Stimulated activated CD4-positive, alpha-beta T cell treated with anti-CD3 and anti-CD28 coated beads, Interleukin-4, amount 100 ng/mL, for 24 hours (primary cell): ENCODE measurements around the gene USP12.

Experiments
- DNase-seq: peaks from one replicate; pipeline ENCODE4 v3.0.0-alpha.2; 2020

USP12 gene

DNA sequence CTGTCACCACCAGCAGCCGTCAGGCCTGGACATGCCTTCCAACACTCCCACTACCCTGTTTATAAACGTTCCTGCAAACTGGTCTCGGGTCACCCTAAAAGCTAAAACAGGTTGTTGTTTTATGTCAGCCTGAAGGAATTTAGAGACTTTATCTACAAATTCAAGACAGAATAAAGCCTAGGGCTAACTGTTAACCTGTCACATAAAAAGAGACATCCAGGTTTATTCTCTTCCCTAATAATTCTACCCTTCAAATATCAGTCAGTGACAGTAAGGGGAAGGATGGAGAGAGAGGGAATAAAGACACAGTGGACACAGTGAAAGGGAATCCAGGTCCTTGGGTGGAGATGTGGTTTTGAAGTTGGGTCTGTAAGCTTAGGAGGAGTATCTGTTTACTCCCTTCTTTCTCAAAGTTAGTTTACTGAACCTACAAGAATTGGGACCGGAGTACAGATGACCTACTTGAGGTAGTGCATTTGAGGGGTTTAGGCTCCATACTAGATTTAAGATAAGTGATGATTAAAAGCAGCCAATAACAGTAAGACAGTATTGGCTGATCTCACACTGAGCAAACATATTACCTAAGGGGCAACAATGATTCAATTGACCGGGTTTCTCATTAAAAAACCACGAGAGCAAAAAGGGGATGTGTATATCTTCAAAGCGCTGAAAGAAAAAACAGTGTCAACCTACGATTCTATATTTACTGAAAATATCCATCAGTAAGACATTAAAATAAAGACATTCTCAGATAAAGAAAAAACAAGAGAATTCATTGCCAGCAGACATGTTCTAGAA lies 142.7 kb downstream of the USP12 start:
- DNase-seq = no peak

DNA sequence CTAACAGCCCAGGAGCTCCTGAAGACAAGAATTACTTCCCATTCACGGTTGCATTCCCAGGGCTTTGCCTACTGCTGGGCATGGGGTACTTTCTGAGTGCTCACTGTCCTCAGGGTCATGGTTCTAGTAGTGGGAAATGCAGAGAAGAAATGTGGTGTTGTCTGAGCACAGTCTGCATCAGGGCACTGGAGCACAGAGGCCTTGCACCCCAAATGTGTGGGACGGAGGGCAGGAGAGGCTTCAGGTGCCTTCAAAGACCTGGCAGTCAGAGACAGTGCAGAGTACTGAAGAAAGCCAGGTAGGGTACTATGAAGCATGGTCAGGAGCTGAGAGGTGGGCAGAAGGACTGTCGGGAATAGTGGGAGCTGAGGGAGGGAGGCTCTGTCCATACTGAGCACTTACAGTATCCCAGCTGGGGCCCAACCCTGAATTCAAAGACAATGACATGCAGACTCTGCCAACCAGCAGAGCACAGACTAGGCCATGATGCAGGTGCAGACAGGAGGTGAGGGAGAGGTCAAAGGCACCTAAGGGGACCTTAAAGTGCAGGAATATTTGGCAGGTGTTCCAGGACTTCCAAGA lies 144.4 kb downstream of the USP12 start:
- DNase-seq = no peak

DNA sequence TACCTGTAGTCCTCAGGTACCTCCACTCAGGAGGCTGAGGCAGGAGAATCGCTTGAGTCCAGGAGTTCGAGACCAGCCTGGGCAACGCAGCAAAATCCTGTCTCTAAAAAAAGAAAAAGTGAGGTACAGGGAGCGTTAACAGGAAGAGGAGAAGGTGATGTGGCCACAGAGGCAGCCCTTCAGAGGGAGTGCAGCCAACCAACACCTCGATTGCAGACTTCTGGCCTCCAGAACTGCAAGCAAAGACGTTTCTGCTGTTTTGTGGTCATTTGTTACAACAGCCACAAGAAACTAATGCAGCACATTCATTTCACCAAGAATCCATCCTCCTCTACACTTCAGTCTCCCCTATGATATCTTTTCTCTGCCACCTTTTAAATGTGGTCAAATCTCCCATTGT lies 145.2 kb downstream of the USP12 start:
- DNase-seq = no peak

DNA sequence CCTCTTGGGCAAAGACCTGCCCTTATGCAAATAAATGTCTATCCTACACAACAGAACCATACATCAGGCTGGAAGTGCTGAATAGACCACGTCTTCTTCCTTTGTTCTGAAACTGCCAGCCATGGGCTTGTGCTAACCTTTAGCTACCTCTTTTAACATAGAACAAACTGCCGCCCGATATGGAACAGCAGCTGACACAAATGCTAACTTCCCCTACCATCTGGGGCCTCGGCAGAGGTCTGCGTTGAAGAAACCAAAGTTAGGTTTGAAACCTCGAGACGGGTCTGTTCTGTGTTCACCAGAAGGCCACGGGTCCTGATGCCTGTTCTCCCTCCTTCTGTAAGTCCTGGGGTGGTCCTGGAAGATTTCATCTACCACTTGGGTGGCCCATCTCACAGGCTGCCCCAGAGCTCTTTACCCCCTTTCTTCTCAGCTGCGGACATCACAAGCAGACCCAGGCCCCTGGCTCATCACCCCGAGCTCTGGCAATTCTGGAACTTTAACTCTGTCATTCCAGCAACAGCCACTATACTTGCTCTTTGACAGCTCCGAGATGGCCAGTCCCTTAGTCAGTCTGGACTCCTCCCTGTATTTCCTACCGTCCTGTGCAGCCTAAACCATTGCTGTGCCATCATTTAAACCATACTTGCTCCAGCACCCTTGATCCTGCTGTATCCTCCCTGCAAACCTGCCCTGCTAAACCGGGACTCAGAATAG lies 146.7 kb downstream of the USP12 start:
- no peak for DNase-seq

DNA sequence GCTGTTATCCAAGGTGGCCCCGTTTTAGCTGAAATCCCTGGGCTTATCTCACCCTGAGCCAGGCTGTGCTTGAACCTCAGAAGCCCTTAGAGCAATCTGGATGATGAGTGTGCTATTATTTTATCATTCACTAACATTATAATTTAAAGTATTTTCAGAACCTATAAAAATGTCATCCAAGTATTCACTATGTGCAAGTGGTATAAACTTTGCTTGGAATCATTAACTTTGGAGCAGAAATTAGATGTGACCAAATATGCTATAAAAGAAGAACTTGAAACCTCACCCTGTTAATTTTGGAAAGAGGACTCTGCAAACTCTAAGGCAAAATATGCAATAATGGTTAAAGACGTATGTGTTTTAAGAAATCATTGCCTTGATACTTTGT lies 147.5 kb downstream of the USP12 start:
- no peak for DNase-seq

DNA sequence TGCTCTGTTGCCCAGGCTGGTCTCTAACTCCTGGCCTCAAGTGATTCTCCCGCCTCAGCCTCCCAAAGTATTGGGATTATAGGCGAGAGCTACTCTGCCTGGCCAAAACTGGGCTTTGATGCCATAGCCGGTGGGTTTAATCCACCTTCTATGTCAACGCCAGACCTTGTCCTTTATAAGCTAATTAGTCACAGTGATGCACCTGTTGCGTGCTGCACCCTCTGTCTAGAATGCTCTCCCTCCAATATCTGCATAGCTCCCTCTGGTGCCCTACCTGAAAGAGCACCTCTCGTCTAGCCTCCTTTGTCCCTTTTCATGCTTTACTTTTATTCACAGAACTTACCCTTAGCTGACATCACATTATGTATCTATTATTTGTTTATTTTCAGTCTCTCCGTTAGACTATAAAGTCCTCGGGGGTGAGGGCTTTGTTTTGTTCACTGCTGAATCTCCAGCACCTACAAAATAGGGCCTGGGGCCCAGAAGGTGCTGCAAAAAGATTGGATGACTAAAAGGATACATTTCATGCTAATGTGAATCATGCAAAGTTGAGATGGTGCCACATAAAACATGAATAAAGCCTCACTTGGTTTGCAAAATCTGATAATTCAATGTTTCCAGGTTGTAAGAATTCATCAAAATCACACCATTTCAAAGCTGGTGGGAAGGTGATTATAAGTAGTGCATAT lies 148.1 kb downstream of the USP12 start:
- DNase-seq = no peak

DNA sequence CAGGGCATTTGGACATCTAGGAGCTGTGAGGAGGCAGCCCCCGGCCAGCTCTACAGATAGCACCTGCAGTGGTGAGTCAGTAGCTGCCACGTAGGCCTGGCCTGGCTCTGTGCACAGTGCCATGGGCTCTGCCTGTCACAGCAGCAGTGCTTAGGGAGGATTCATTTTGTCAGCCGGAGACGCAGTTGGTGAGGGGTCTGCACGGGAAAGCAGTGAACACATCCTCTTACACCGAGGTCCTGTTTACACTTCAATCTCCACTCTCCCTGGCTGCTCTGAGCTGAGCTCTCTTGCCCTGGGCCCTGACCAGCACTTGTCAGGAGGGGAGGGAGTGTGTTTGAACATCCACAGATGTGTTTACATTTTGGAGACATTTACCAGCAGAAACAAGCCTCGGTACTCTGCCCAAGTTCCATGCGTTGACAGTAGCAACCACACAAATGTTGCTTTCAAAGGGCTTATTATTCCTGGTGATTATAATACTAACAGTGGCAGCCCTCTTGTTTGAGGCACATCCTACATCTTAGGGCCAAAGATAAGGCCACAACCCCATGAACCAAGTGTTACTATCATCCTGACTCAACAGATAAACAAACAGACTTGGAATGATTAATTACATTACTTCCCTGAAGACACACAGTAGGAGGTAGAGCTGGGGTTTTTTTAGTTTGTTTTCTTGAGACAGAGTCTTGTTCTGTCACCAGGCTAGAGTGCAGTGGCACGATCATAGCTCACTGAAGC lies 148.9 kb downstream of the USP12 start:
- DNase-seq = no peak

DNA sequence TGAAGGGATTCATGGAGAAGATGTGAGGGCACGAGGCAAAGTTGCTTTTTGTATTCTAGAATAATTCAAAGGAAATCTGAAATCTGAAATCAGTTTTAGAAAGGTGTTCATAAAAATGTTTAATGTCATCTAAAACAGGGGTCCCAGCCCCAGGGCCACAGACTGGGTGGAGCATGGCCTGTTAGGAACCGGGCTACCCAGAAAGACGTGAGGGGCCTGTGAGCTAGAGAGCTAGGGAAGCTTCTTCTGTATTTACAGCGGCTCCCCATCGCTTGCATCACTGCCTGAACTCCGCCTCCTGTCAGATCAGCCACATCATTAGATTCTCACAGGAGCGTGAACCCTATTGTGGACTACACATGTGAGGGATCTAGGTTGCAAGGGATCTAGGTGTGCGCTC lies 151.2 kb downstream of the USP12 start:
- DNase-seq = no peak

DNA sequence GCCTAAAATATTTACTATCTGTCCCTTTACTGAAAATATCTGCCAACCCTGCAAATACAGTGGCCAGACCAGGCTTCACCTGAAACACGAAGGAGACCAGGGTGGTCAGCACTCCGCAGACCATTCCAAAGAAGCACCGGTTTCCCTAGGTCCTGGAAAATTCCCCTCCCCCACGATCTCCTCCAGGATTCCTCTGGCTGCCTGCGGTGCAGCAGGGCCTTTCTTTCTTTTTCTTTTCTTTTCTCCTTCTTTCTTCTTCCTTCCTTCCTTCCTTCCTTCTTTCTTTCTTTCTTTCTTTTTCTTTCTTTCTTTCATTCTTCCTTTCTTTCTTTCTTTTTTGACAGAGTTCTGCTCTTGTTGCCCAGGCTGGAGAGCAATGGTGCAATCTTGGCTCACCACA lies 152.7 kb downstream of the USP12 start:
- no peak for DNase-seq

DNA sequence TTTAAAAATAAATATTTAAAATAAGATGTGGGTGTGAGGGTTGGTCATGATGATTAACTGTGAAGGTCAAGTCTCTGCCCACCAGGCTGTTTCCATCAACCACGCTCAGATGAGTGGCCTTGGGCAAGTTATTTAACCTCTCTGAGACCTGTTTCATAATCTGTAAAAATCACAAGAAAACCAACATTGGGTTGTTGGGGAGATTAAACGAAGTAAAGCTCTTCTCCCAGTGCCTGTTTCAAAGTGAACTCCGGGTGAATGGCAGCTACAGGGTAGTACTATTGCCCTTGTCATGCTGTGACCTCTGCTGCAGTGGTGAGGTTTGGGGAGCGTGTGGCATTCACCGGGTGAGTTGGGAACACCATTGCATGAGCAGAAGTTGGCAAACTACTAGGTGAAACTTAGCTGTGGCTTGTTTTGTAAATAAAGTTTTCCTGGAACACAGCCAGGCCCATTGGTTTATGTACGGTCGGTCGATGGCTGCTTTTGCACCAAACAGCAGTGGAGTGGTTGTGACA lies 153.2 kb downstream of the USP12 start:
- no peak for DNase-seq

DNA sequence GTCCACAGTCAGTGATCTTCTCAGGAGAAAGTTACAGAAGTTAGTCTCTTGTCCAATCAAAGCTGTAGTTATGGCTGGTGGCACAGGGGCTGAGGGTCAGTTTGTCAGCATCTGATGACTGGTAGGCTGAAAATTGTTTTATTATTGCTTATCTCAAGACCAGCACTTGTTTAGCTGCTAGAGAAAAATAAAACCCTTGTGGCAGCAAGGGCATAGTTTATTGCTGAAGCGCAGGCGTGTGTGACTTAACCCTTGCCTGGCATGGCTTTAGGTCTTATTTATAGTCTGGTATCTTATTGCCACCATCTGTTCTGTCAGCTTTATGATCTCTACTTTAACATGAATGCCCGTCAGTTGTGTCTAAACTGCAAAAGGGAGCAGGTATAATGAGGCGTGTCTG lies 154.7 kb downstream of the USP12 start:
- DNase-seq = no peak
